GM12878 (cell line): ENCODE data around the gene SRP14. TPM values are rescaled to one million over a fixed set of nuclear protein-coding genes. Genes with fewer than 3 reads are reported as not detected.

Experiments used
- ATAC-seq: fragments of 200-7000 bp; cut with Tn5 transposase; 3 replicates; pipeline ENCODE4 v1.9.1; 2020; ENCODE audit warnings: mild to moderate bottlenecking, moderate library complexity
- BruUV-seq: library from RNA; stranded (reverse); fragments of 400-500 nt; replicated peaks from 2 replicates; lab custom pipeline; 2021; lab: Mats Ljungman, UMichigan
- CTCF ChIA-PET: fragments of 300-600 bp; sonication (Branson Sonifier 250); formaldehyde crosslinking; extraction: SDS; loops from one replicate; lab custom pipeline; 2021; ENCODE audit warnings: inconsistent platforms; lab: Yijun Ruan, JAX
- POLR2A ChIA-PET: fragments of 350-600 bp; formaldehyde crosslinking; extraction: SDS; loops from one replicate; lab custom pipeline; 2021; ENCODE audit warnings: inconsistent platforms; lab: Charles Lee
- RAD21 ChIA-PET: fragments of 300-600 bp; sonication (Branson Sonifier 250); formaldehyde crosslinking; loops from one replicate; lab custom pipeline; 2023; ENCODE audit warnings: antibody characterized with exemption; ENCODE audit not compliant: unreplicated experiment; lab: Charles Lee
- SMC1A ChIA-PET: fragments of 300-600 bp; sonication (Branson Sonifier 250); formaldehyde crosslinking; loops from one replicate; lab custom pipeline; 2023; ENCODE audit not compliant: unreplicated experiment, uncharacterized antibody; lab: Charles Lee
- DNase-seq: peaks from one replicate; pipeline ENCODE4 v3.0.0-alpha.2; 2011; ENCODE audit warnings: low read depth, low spot score
- FAIRE-seq: peaks from 3 replicates; lab custom pipeline; 2011; peaks lifted over from hg19 to GRCh38; lab: Jason Lieb, UNC
- H2AFZ ChIP-seq: 2 replicates; pipeline ENCODE4 v1.6.0; 2011; ENCODE audit warnings: low read depth, low read length, control low read depth; ENCODE audit not compliant: control insufficient read depth
- H3K27ac ChIP-seq: 2 replicates; pipeline ENCODE4 v1.5.1; 2011; ENCODE audit warnings: control low read depth; ENCODE audit not compliant: control insufficient read depth, insufficient read depth
- H3K27me3 ChIP-seq, 2 experiments: replicated peaks in 1 of 2; 2 replicates each; pipeline versions ENCODE4 v1.6.0 to v1.6.1; 2011; ENCODE audit warnings: low read length in 1 of 2; ENCODE audit not compliant: control insufficient read depth in 2 of 2, insufficient read depth in 2 of 2
- H3K36me3 ChIP-seq, 2 experiments: 2 replicates each; pipeline ENCODE4 v1.5.1; 2011; ENCODE audit warnings: low read length in 1 of 2; ENCODE audit not compliant: control insufficient read depth in 2 of 2, insufficient read depth in 2 of 2
- H3K4me1 ChIP-seq: 2 replicates; pipeline ENCODE4 v1.6.1; 2011; ENCODE audit warnings: mild to moderate bottlenecking, low read length, moderate library complexity, mixed read lengths; ENCODE audit not compliant: control insufficient read depth, insufficient read depth
- H3K4me2 ChIP-seq: 2 replicates; pipeline ENCODE4 v1.6.0; 2011; ENCODE audit warnings: control low read depth; ENCODE audit not compliant: control insufficient read depth, insufficient read depth
- H3K4me3 ChIP-seq: fragments of 200-600 bp; sonication (generic); 2 replicates; pipeline ENCODE4 v1.5.1; 2016
- H3K79me2 ChIP-seq: 2 replicates; pipeline ENCODE4 v1.6.0; 2011; ENCODE audit warnings: low read length; ENCODE audit not compliant: control insufficient read depth, insufficient read depth
- H3K9ac ChIP-seq: 2 replicates; pipeline ENCODE4 v1.8.0; 2011; ENCODE audit warnings: low read length, control low read depth, mixed read lengths; ENCODE audit not compliant: control insufficient read depth, insufficient read depth
- H3K9me3 ChIP-seq: replicated peaks from 3 replicates; pipeline ENCODE4 v1.5.1; 2011; ENCODE audit warnings: mild to moderate bottlenecking, low read length; ENCODE audit not compliant: control insufficient read depth, insufficient read depth
- H4K20me1 ChIP-seq: 2 replicates; pipeline ENCODE4 v1.6.0; 2011; ENCODE audit not compliant: control insufficient read depth, insufficient read depth
- CBX3 ChIP-seq: fragments of 200-600 bp; sonication (generic); IDR thresholded peaks from 2 replicates; pipeline ENCODE4 v1.6.1; 2016; ENCODE audit warnings: low read depth, borderline replicate concordance
- EP300 ChIP-seq, 2 experiments: fragments of 150-350 bp in 1 of 2; IDR thresholded peaks; 2 replicates each; pipeline ENCODE4 v1.6.1; 2011 to 2012; ENCODE audit warnings: low read depth in 2 of 2, low read length in 2 of 2, borderline replicate concordance in 1 of 2, improper control_type of control experiment in 1 of 2, inconsistent platforms in 1 of 2; ENCODE audit not compliant: control insufficient read depth in 1 of 2
- GATAD2B ChIP-seq: fragments of 450-650 bp; conservative IDR thresholded peaks from 2 replicates; pipeline ENCODE4 v1.6.1; 2017; ENCODE audit warnings: low read depth, mild to moderate bottlenecking, moderate library complexity
- HCFC1 ChIP-seq: fragments of 150-350 bp; IDR thresholded peaks from 2 replicates; pipeline ENCODE4 v1.6.1; 2014; ENCODE audit warnings: low read length
- HDAC6 ChIP-seq: fragments of 200-600 bp; sonication (generic); IDR thresholded peaks from one replicate; pipeline ENCODE4 v1.8.0; 2017; ENCODE audit warnings: antibody characterized with exemption; ENCODE audit not compliant: unreplicated experiment
- IKZF2 ChIP-seq, 2 experiments: fragments of 450-650 bp; IDR thresholded peaks; 2 replicates each; pipeline ENCODE4 v1.6.1; 2017; ENCODE audit warnings: mild to moderate bottlenecking in 2 of 2, moderate library complexity in 2 of 2
- MTA2 ChIP-seq: fragments of 450-650 bp; IDR thresholded peaks from 2 replicates; pipeline ENCODE4 v1.6.1; 2016; ENCODE audit warnings: low read depth, mild to moderate bottlenecking, moderate library complexity
- MYC ChIP-seq: IDR thresholded peaks from 2 replicates; pipeline ENCODE4 v1.6.1; 2011; ENCODE audit warnings: mild to moderate bottlenecking, low read length, moderate library complexity, inconsistent platforms; ENCODE audit not compliant: insufficient read depth, insufficient replicate concordance, insufficient read length, severe bottlenecking
- PAX5 ChIP-seq: IDR thresholded peaks from 2 replicates; pipeline ENCODE4 v1.6.1; 2011; ENCODE audit warnings: low read depth, low read length, borderline replicate concordance
- POLR2AphosphoS5 ChIP-seq: IDR thresholded peaks from 2 replicates; pipeline ENCODE4 v1.6.1; 2011; ENCODE audit warnings: mild to moderate bottlenecking, low read length, inconsistent platforms
- RB1 ChIP-seq: fragments of 450-650 bp; formaldehyde crosslinking; IDR thresholded peaks from 2 replicates; pipeline ENCODE4 v1.6.1; 2017; ENCODE audit warnings: mild to moderate bottlenecking, borderline replicate concordance
- WGBS: methylation state at CpG from one replicate; pipeline ENCODE4 v1.1.6; 2016; ENCODE audit warnings: low lambda C conversion rate; ENCODE audit not compliant: insufficient replicate concordance, insufficient coverage; ENCODE audit errors: missing lambda C conversion rate; 5-methylcytosine and 5-hydroxymethylcytosine counted together
- in situ Hi-C: fragments of 300-500 bp; cut with MboI; formaldehyde crosslinking; loops from 9 replicates; pipeline ENCODE4 v1.14.3; 2018; ENCODE audit warnings: mixed read lengths
- intact Hi-C: fragments of 100-400 bp; cut with micrococcal nuclease; formaldehyde crosslinking; loops from one replicate; pipeline ENCODE4 v1.14.2; 2022; ENCODE audit not compliant: unreplicated experiment
- polyA plus RNA-seq, 11 experiments: library from polyadenylated mRNA; depleted of rRNA in 4 of 11; unstranded in 6 of 11; stranded (reverse) in 5 of 11; fragments of >200 nt; fragmentation: Nextera tagmentation in 4 of 11; fragmentation: Illumina TruSeq in 1 of 11; extraction: Ambion mirVana in 4 of 11; extraction: Trizol in 1 of 11; gene quantifications; 1 replicate in 1 of 11; 2 replicates in 10 of 11; pipeline versions ENCODE4 v1.2.1 to v1.2.3, GENCODE V29; 2011 to 2016; ENCODE audit warnings: inconsistent platforms in 2 of 11, missing spikeins in 2 of 11, low read depth in 1 of 11
- total RNA-seq, 4 experiments: library from RNA; depleted of rRNA in 3 of 4; stranded (reverse); fragments of >200 nt in 3 of 4; fragmentation: Illumina TruSeq in 1 of 4; extraction: Trizol in 1 of 4; gene quantifications; 2 replicates each; pipeline versions ENCODE4 v1.2.1 to v1.2.3, GENCODE V29; 2013 to 2021
- TF ChIP-seq, protein P1 (sequence below): fragments of 450-650 bp; IDR thresholded peaks from 2 replicates; pipeline ENCODE4 v1.6.1; 2017; ENCODE audit warnings: antibody characterized with exemption, mild to moderate bottlenecking, moderate library complexity
- TF ChIP-seq, protein P2 (sequence below): fragments of 450-650 bp; IDR thresholded peaks from 2 replicates; pipeline ENCODE4 v1.6.1; 2017; ENCODE audit warnings: mild to moderate bottlenecking, moderate library complexity

The SRP14 gene
- total and polyA plus RNA-seq, 10 of the 15 experiments (the other 5 are each of a cell fraction or from before 2014, with no cell fraction given) = 141 to 1,182 (median 493) TPM

DNA sequence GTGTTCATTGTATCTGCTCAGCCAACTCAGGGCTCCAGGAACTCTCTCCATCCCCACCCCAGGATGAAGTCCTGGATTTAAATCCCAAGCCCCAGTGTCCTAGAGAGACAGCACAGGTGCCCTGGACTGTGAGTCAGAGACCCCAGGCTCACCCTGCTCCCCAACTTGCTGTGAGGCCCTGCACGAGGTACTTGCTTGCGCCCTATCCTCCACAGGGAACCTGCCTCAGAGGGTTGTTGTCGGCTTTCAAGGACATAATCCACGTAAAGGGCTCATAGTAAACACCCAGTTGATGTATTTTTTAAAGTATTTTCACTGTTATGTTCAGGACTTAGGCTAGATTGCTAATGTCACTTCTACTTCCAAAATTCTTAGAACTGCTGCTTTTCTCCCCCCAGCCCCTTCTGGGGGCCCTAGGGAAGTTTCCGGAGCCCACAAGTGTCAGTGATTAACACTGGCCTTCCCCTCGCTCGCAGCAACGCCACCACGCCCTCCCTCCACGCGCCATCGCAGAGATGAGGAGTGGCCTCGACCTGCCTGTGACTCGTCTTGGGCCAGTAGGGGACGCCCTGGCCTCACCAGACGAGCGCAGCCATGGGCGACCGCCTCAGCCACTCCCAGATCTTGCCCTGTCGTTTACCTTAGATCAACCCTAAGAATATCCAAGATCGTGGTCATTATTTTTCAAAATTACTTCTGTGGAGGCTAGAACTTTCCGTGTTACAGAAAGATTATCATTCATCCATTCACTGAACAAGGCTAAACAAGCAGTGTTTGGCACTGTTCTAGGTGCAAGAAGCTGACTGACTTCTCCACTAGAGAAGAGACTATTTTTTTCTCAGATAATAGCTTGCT is 6.0 kb upstream of the SRP14 start:
- peaks cover 67% of the 10 kb centered on the region for H3K4me1 ChIP-seq
- BruUV-seq = no TSS peak
- H3K9me3 ChIP-seq = no peaks in the 10 kb centered on the region
- peaks cover 13% of the 10 kb centered on the region for H3K79me2 ChIP-seq
- peak overlapping the region; percentile 59 for H2AFZ ChIP-seq
- peak overlapping the region; percentile 78 for H3K4me2 ChIP-seq
- intact Hi-C loops = loop anchor here (1.0 to 5.0 kb wide), 6 partner anchors 60 to 258 kb away; no protein-coding TSS in a partner anchor
- no peak overlapping the region for H3K4me3 ChIP-seq
- ChIA-PET SMC1A (interaction anchor here (0.6 to 23.0 kb wide), 44 partner anchors 9 to 278 kb away, joined by 3 to 1082 read pairs (median 7); partner anchors contain the start of genes BMF, BUB1B and PAK6), RAD21 (interaction anchor here (0.7 to 8.5 kb wide), 36 partner anchors 8 to 269 kb away, joined by 3 to 903 read pairs (median 6); partner anchors contain the start of genes BMF, BUB1B, EIF2AK4 and PAK6), CTCF (interaction anchor here (0.6 to 11.8 kb wide), 65 partner anchors 8 to 277 kb away, joined by 3 to 776 read pairs (median 5); partner anchors contain the start of genes BMF, BUB1B, PAK6 and PLCB2), POLR2A (interaction anchor here (0.8 to 8.0 kb wide), 6 partner anchors 17 to 193 kb away, joined by 3 to 307 read pairs (median 4); partner anchors contain the start of genes BMF and PAK6)
- peak overlapping the region; percentile 92 for H3K27ac ChIP-seq
- peak; percentile 86 for ATAC-seq
- H3K27me3 ChIP-seq = no peaks in the 10 kb centered on the region
- H3K9ac ChIP-seq = peak overlapping the region; percentile 32
- H4K20me1 ChIP-seq = no peaks in the 10 kb centered on the region
- 1% methylated on average over 22 of the region's 22 CpGs for WGBS
- in situ Hi-C loops = loop anchor here (5.0 to 10.0 kb wide), 3 partner anchors 122 to 227 kb away; no protein-coding TSS in a partner anchor
- no peaks in the 10 kb centered on the region; a peak in 1 of 4 replicates for H3K36me3 ChIP-seq
- FAIRE-seq = peak; percentile 91
- DNase-seq = no peak
- TF ChIP-seq POLR2AphosphoS5 = no peak
- peak; percentile 44; the same call in 1 of the 2 replicates for TF ChIP-seq HCFC1
- peak in 1 of 2 experiments; percentile 26; a peak in 1 of 4 replicates for TF ChIP-seq EP300 (IDR thresholded peaks at IDR 0.05; ENCODE audit: borderline replicate concordance in 1 of 2, control insufficient read depth in 1 of 2, low read depth in 2 of 2, low read length in 2 of 2)
- TF ChIP-seq IKZF2 (IDR thresholded peaks at IDR 0.05) = peak in 1 of 2 experiments; percentile 62; a peak in 2 of 4 replicates
- TF ChIP-seq, protein P1, sequence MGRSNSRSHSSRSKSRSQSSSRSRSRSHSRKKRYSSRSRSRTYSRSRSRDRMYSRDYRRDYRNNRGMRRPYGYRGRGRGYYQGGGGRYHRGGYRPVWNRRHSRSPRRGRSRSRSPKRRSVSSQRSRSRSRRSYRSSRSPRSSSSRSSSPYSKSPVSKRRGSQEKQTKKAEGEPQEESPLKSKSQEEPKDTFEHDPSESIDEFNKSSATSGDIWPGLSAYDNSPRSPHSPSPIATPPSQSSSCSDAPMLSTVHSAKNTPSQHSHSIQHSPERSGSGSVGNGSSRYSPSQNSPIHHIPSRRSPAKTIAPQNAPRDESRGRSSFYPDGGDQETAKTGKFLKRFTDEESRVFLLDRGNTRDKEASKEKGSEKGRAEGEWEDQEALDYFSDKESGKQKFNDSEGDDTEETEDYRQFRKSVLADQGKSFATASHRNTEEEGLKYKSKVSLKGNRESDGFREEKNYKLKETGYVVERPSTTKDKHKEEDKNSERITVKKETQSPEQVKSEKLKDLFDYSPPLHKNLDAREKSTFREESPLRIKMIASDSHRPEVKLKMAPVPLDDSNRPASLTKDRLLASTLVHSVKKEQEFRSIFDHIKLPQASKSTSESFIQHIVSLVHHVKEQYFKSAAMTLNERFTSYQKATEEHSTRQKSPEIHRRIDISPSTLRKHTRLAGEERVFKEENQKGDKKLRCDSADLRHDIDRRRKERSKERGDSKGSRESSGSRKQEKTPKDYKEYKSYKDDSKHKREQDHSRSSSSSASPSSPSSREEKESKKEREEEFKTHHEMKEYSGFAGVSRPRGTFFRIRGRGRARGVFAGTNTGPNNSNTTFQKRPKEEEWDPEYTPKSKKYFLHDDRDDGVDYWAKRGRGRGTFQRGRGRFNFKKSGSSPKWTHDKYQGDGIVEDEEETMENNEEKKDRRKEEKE = no peak
- TF ChIP-seq RB1 = peak; percentile 83; the same call in 1 of the 2 replicates
- TF ChIP-seq CBX3 = no peak
- no peak for TF ChIP-seq HDAC6
- peak; percentile 24; the same call in 1 of the 2 replicates for TF ChIP-seq MTA2
- TF ChIP-seq GATAD2B = 0 out of 2 replicates have a peak, but pooled peaks have one; percentile 45
- TF ChIP-seq, protein P2, sequence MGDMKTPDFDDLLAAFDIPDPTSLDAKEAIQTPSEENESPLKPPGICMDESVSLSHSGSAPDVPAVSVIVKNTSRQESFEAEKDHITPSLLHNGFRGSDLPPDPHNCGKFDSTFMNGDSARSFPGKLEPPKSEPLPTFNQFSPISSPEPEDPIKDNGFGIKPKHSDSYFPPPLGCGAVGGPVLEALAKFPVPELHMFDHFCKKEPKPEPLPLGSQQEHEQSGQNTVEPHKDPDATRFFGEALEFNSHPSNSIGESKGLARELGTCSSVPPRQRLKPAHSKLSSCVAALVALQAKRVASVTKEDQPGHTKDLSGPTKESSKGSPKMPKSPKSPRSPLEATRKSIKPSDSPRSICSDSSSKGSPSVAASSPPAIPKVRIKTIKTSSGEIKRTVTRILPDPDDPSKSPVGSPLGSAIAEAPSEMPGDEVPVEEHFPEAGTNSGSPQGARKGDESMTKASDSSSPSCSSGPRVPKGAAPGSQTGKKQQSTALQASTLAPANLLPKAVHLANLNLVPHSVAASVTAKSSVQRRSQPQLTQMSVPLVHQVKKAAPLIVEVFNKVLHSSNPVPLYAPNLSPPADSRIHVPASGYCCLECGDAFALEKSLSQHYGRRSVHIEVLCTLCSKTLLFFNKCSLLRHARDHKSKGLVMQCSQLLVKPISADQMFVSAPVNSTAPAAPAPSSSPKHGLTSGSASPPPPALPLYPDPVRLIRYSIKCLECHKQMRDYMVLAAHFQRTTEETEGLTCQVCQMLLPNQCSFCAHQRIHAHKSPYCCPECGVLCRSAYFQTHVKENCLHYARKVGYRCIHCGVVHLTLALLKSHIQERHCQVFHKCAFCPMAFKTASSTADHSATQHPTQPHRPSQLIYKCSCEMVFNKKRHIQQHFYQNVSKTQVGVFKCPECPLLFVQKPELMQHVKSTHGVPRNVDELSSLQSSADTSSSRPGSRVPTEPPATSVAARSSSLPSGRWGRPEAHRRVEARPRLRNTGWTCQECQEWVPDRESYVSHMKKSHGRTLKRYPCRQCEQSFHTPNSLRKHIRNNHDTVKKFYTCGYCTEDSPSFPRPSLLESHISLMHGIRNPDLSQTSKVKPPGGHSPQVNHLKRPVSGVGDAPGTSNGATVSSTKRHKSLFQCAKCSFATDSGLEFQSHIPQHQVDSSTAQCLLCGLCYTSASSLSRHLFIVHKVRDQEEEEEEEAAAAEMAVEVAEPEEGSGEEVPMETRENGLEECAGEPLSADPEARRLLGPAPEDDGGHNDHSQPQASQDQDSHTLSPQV = 0 out of 2 replicates have a peak, but pooled peaks have one; percentile 56
- no peak for TF ChIP-seq MYC
- peak; percentile 96 for TF ChIP-seq PAX5
